ENCODE results near the gene MPHOSPH10. TPM values are rescaled to one million over a fixed set of nuclear protein-coding genes. Genes with fewer than 3 reads are reported as not detected.

MPHOSPH10 gene
- total and polyA plus RNA-seq, 2 of the 13 experiments (the other 11 are each of a cell fraction or from before 2014, with no cell fraction given), result 37.8 to 137 TPM

GRCh38 chr2:71130152-71130904 is at the start of gene MPHOSPH10, which contains the start of gene MCEE (continued):
- TF ChIP-seq UBTF (CRISPR knock-in tag; IDR thresholded peaks at IDR 0.05) (peak; percentile 95), ZNF543 (CRISPR knock-in tag; IDR thresholded peaks at IDR 0.05) (peak; percentile 92), SAP130 (CRISPR knock-in tag; IDR thresholded peaks at IDR 0.05; ENCODE audit: low read depth) (peak; percentile 93), SPEN (CRISPR knock-in tag; IDR thresholded peaks at IDR 0.05; ENCODE audit: low read depth) (peak; percentile 91), ZNF569 (CRISPR knock-in tag; IDR thresholded peaks at IDR 0.05; ENCODE audit: borderline replicate concordance) (0 out of 2 replicates have a peak, but pooled peaks have one; percentile 41), ZBTB33 (CRISPR knock-in tag; IDR thresholded peaks at IDR 0.05) (no peak), ZZZ3 (CRISPR knock-in tag; IDR thresholded peaks at IDR 0.05; ENCODE audit: borderline replicate concordance) (no peak), ZNF101 (CRISPR knock-in tag; IDR thresholded peaks at IDR 0.05; ENCODE audit: borderline replicate concordance, low read depth) (0 out of 2 replicates have a peak, but pooled peaks have one; percentile 67), ZNF691 (CRISPR knock-in tag; IDR thresholded peaks at IDR 0.05; ENCODE audit: borderline replicate concordance, low read depth) (peak; percentile 78; the same call in 1 of the 2 replicates), ONECUT2 (CRISPR knock-in tag; IDR thresholded peaks at IDR 0.05) (peak; percentile 6), ZNF468 (CRISPR knock-in tag; IDR thresholded peaks at IDR 0.05) (peak; percentile 93; the same call in 1 of the 2 replicates), ZNF570 (CRISPR knock-in tag; IDR thresholded peaks at IDR 0.05; ENCODE audit: borderline replicate concordance) (no peak), DR1 (CRISPR knock-in tag; IDR thresholded peaks at IDR 0.05) (peak; percentile 87), NFKBIZ (CRISPR knock-in tag; IDR thresholded peaks at IDR 0.05) (peak; percentile 59; the same call in 1 of the 2 replicates), AFF4 (CRISPR knock-in tag; IDR thresholded peaks at IDR 0.05) (peak; percentile 94; the same call in 1 of the 2 replicates), ZNF20 (CRISPR knock-in tag; IDR thresholded peaks at IDR 0.05) (0 out of 2 replicates have a peak, but pooled peaks have one; percentile 77), U2AF1 (optimal IDR thresholded peaks at IDR 0.05; ENCODE audit: low read depth, low read length) (peak; percentile 98), ZNF782 (CRISPR knock-in tag; IDR thresholded peaks at IDR 0.05; ENCODE audit: borderline replicate concordance) (peak; percentile 27; the same call in 1 of the 2 replicates), ZNF776 (CRISPR knock-in tag; IDR thresholded peaks at IDR 0.05) (peak; percentile 93), FIP1L1 (IDR thresholded peaks at IDR 0.05; ENCODE audit: borderline replicate concordance, insufficient read depth, low read depth, low read length) (peak; percentile 91; the same call in 1 of the 2 replicates)
